Neutrophil (primary cell): ENCODE data around the gene CNOT3.
"Not testable (repeated sequence)": the region's sequence is repeated elsewhere in the genome, so short reads cannot be mapped to it uniquely, and the experiment has no call there.

Experiments
- H3K27ac ChIP-seq: fragments of 200-600 bp; sonication (generic); 2 replicates; pipeline ENCODE4 v1.5.1; 2016; ENCODE audit warnings: mild to moderate bottlenecking, moderate library complexity
- H3K27me3 ChIP-seq: fragments of 200-600 bp; sonication (generic); 2 replicates; pipeline ENCODE4 v1.6.0; 2016; ENCODE audit warnings: mild to moderate bottlenecking
- H3K36me3 ChIP-seq: fragments of 200-600 bp; sonication (generic); 2 replicates; pipeline ENCODE4 v1.5.1; 2017
- H3K4me1 ChIP-seq, 2 experiments: fragments of 200-600 bp in 1 of 2; sonication (generic) in 1 of 2; 1 replicate in 1 of 2; 2 replicates in 1 of 2; pipeline versions ENCODE4 v1.5.1 to v1.6.1; 2013 to 2016; ENCODE audit warnings: low read depth in 1 of 2, low read length in 1 of 2, mild to moderate bottlenecking in 1 of 2, moderate library complexity in 1 of 2; ENCODE audit not compliant: control insufficient read depth in 1 of 2, insufficient read depth in 1 of 2
- H3K4me3 ChIP-seq, 2 experiments: fragments of 200-600 bp in 1 of 2; sonication (generic) in 1 of 2; 1 replicate in 1 of 2; 2 replicates in 1 of 2; pipeline ENCODE4 v1.5.1; 2013 to 2016; ENCODE audit warnings: low read depth in 1 of 2, low read length in 1 of 2, mild to moderate bottlenecking in 1 of 2, moderate library complexity in 1 of 2
- H3K9me3 ChIP-seq: fragments of 200-600 bp; sonication (generic); 2 replicates; pipeline ENCODE4 v1.5.1; 2016
- CTCF ChIP-seq: fragments of 200-600 bp; sonication (generic); IDR thresholded peaks from 2 replicates; pipeline ENCODE4 v1.5.1; 2016; ENCODE audit warnings: antibody characterized with exemption

Gene CNOT3

GRCh38 chr19:54137699-54138488, at the start of gene CNOT3:
Gene CNOT3 (plus strand): TSS chr19:54137762. CDS start chr19:54142979, 5,217 bp downstream.
- H3K4me3 ChIP-seq: peak within 1 kb of the TSS; percentile 76 to 99
- no peaks in the 10 kb centered on the region for H3K9me3 ChIP-seq
- peak within 1 kb of the TSS; percentile 91 for H3K27ac ChIP-seq
- H3K27me3 ChIP-seq: peaks cover 4% of the 10 kb centered on the region
- peaks cover 34 to 37% of the 10 kb centered on the region in 2 experiments for H3K4me1 ChIP-seq
- H3K36me3 ChIP-seq: peaks cover 10% of the 10 kb centered on the region
- TF ChIP-seq CTCF: no peak

GRCh38 chr19:54094426-54095000, 43.0 kb upstream of the CNOT3 start:
- Histone ChIP-seq H3K9me3 (no peaks in the 10 kb centered on the region), H3K27ac (peak overlapping the region; percentile 61), H3K27me3 (no peaks in the 10 kb centered on the region), H3K4me3 (no peak overlapping the region), H3K36me3 (peaks cover 25% of the 10 kb centered on the region), H3K4me1 (peaks cover 49 to 56% of the 10 kb centered on the region in 2 experiments)
- TF ChIP-seq CTCF: no peak

GRCh38 chr19:54095136-54095858, 42.3 kb upstream of the CNOT3 start:
- Histone ChIP-seq H3K27me3 (no peaks in the 10 kb centered on the region), H3K9me3 (no peaks in the 10 kb centered on the region), H3K4me1 (peaks cover 57 to 63% of the 10 kb centered on the region in 2 experiments), H3K36me3 (peaks cover 25% of the 10 kb centered on the region), H3K4me3 (peak overlapping the region; percentile 33 to 78), H3K27ac (peak overlapping the region; percentile 88)
- TF ChIP-seq CTCF: no peak

GRCh38 chr19:54095859-54096616, 41.5 kb upstream of the CNOT3 start:
- peak overlapping the region; percentile 88 for H3K27ac ChIP-seq
- peak overlapping the region; percentile 33 to 78 for H3K4me3 ChIP-seq
- peaks cover 64 to 71% of the 10 kb centered on the region in 2 experiments for H3K4me1 ChIP-seq
- H3K36me3 ChIP-seq: peaks cover 25% of the 10 kb centered on the region
- H3K9me3 ChIP-seq, H3K27me3 ChIP-seq: not testable (repeated sequence)

- peak overlapping the region; percentile 88 for H3K27ac ChIP-seq
- H3K4me3 ChIP-seq: peak overlapping the region; percentile 33 to 78
- peaks cover 25% of the 10 kb centered on the region for H3K36me3 ChIP-seq
- peaks cover 70 to 77% of the 10 kb centered on the region in 2 experiments for H3K4me1 ChIP-seq
- H3K9me3 ChIP-seq: no peaks in the 10 kb centered on the region
- no peaks in the 10 kb centered on the region for H3K27me3 ChIP-seq
- no peak for TF ChIP-seq CTCF
Measured at GRCh38 chr19:54096617-54097106, 40.9 kb upstream of the CNOT3 start.
